AG04449 (cell line): ENCODE measurements around the gene HEXIM2.
A peak's percentile ranks its signal among the peaks of the same experiment; 100 is the strongest.

Experiments used
- CTCF ChIA-PET: fragments of 350-600 bp; formaldehyde crosslinking; extraction: SDS; loops from one replicate; lab custom pipeline; 2021; ENCODE audit warnings: antibody characterized with exemption; lab: Yijun Ruan, JAX
- POLR2A ChIA-PET: fragments of 400-600, 350-600 bp; formaldehyde crosslinking; extraction: SDS; loops from one replicate; lab custom pipeline; 2020; ENCODE audit warnings: antibody characterized with exemption, inconsistent platforms; lab: Yijun Ruan, JAX
- DNase-seq: peaks from one replicate; pipeline ENCODE4 v3.0.0-alpha.2; 2010; ENCODE audit warnings: low read depth, low spot score
- H3K4me3 ChIP-seq: 2 replicates; pipeline ENCODE4 v1.5.1; 2011; ENCODE audit warnings: low read depth, mild to moderate bottlenecking, control low read depth, low read length
- CTCF ChIP-seq: IDR thresholded peaks from one replicate; pipeline ENCODE4 v1.5.1; 2011; ENCODE audit warnings: mild to moderate bottlenecking, moderate library complexity, low read length, control low read depth, inconsistent platforms; ENCODE audit not compliant: insufficient read depth; ENCODE audit errors: missing control alignments

HEXIM2 gene

DNA sequence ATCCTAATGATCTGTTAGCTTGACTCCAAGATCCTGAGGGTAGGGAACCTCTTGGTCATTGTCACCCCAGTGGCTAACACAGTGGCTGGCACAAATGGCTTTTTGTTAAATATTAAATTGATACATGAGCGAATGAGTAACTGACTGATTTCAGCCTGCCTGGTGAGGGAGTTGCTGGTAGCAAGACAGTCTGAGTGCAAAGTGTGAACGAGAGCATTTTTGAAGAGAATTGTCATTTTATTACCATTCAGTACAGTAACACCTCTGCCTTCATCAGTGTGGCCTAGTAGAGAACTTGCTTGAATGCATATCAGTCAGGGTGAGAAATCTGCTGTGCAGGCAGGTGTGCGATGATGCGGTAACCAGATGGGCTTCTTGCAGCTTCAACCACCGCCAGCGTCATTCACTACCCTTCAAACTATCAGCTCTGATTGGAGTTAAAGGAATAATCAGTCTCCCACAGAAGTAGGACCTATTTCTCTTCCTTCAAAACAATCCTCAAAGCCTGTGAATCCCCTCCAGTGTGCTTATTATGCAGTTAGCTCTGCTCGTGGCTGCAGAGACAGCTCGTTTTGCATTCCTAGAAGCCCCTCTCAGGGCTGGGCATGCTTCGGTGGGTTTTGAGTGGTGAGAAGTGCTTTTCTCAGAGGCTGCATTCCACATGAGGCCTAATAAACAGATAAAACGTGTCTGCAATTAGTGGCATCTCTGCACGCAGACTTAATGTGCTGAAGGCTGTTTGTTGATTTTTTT lies 29.0 kb downstream of the HEXIM2 start:
- TF ChIP-seq CTCF, result no peak
- POLR2A ChIA-PET, result interaction anchor here (1.4 to 2.0 kb wide), 2 partner anchors 41 to 42 kb away, joined by 4 to 5 read pairs; partner anchors contain the start of gene HEXIM1
- DNase-seq, result no peak
- H3K4me3 ChIP-seq, result no peak overlapping the region
- CTCF ChIA-PET, result interaction anchor here (1.0 to 20.5 kb wide), 7 partner anchors 8 to 91 kb away, joined by 3 to 677 read pairs (median 6); partner anchors contain the start of genes ACBD4 and PLCD3

DNA sequence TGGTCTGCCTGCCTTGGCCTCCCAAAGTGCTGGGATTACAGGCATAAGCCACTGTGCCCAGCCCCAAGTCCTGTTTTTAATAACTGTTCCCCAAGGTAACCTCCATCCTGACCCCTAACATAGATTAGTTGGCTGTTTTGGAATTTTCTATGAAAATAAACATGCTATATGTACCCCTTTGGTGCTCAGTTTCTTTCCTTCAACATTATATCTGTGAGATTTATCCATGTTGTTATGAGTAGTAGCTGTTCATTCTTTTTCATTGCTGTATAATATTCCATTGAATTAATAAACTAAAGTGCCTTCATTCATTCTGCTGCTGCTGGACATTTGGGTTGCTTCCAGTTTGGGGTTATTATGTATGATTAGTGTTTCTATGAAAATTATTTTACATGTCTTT lies 33.7 kb downstream of the HEXIM2 start:
- TF ChIP-seq CTCF, result no peak
- ChIA-PET CTCF (interaction anchor here (1.0 to 20.5 kb wide), 6 partner anchors 12 to 68 kb away, joined by 3 to 677 read pairs (median 9); partner anchors contain the start of genes ACBD4, HEXIM1, HEXIM2 and PLCD3), POLR2A (interaction anchor here (0.6 to 2.0 kb wide), 2 partner anchors 47 to 122 kb away, joined by 3 to 9 read pairs; partner anchors contain the start of gene HEXIM1)
- DNase-seq, result no peak
- H3K4me3 ChIP-seq, result no peak overlapping the region

GRCh38 chr17:45197108-45197507 lies 35.4 kb downstream of the HEXIM2 start:
- POLR2A ChIA-PET, result interaction anchor here (1.5 to 3.1 kb wide), 3 partner anchors 47 to 64 kb away, joined by 3 to 97 read pairs (median 14); partner anchors contain the start of genes ACBD4 and HEXIM1
- TF ChIP-seq CTCF, result no peak
- no peak overlapping the region for H3K4me3 ChIP-seq
- CTCF ChIA-PET, result interaction anchor here (0.7 to 20.5 kb wide), 35 partner anchors 8 to 318 kb away, joined by 3 to 677 read pairs (median 7); partner anchors contain the start of genes ACBD4, HEXIM1, HEXIM2 and PLCD3
- DNase-seq, result no peak

DNA sequence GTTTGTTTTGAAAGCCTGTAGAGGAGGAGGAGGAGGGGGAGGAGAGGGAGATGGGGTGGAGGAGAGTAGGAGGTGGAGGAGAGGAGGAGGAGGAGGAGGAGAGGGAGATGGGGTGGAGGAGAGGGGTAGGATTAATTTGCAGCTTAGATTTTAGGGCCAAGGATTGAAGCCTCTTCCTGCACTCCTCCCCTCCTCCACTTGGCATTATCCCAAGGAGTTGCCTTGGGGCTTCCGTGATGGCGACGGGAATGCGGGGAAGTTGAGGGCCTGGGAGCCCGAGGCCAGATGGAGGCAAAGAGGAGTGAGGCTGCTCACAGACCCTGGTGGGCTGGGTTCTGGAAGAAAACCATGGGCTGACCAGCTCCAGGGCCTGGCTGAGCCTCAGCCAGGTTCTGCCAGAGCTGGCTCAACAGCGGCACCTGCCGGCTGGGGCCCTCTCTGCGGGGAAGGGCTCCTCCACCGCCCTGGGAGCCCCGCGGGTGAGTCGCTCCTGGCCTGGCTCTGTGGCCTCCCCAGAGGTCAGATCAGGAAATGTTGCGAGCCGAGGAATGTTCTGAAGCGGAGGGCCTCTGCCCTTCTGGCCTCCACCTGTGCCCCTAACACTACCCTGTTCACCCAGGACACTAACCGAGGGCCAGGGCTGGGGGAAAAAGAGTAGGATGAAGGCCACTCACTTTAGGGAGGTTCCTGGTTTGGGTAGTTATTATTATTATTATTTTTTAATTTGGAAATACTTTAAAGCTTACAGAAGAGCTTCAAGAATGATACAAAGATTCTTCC lies 36.1 kb downstream of the HEXIM2 start:
- ChIA-PET CTCF (interaction anchor here (0.6 to 20.5 kb wide), 43 partner anchors 8 to 736 kb away, joined by 3 to 677 read pairs (median 6); partner anchors contain the start of genes ACBD4, HEXIM1, HEXIM2 and PLCD3), POLR2A (interaction anchor here (1.5 to 3.1 kb wide), 3 partner anchors 48 to 65 kb away, joined by 3 to 97 read pairs (median 14); partner anchors contain the start of genes ACBD4 and HEXIM1)
- TF ChIP-seq CTCF, result peak; percentile 99
- DNase-seq, result peak; percentile 10
- H3K4me3 ChIP-seq, result peak overlapping the region; percentile 12; the same call in 1 of the 2 replicates

- no peak for TF ChIP-seq CTCF
- no peak for DNase-seq
- POLR2A ChIA-PET, result no interaction called here
- no peak overlapping the region for H3K4me3 ChIP-seq
- CTCF ChIA-PET, result interaction anchor here (0.8 to 20.5 kb wide), 10 partner anchors 10 to 76 kb away, joined by 3 to 677 read pairs (median 6); partner anchors contain the start of genes ACBD4, HEXIM1, HEXIM2 and PLCD3
Measured at GRCh38 chr17:45200701-45201100, 39.0 kb downstream of the HEXIM2 start.
